ENCODE results near the gene ERH. TPM values are rescaled to one million over a fixed set of nuclear protein-coding genes. Genes with fewer than 3 reads are reported as not detected.

ERH gene
- total RNA-seq: 390 and 410 TPM in 2 replicates

- H3K36me3 Mint-ChIP-seq (ENCODE audit: low read depth): peaks cover 64% of the 10 kb centered on the region
- intact Hi-C loops (cut with micrococcal nuclease): loop anchor here (1.0 to 5.0 kb wide), 3 partner anchors 41 to 369 kb away; partner anchors contain the start of genes DCAF5 and SRSF5
- H3K27ac Mint-ChIP-seq: peak within 1 kb of the TSS; percentile 99
- peak within 1 kb of the TSS; percentile 97 for H3K4me3 Mint-ChIP-seq (ENCODE audit: low read depth)
- H3K4me1 Mint-ChIP-seq (ENCODE audit: low read depth): peaks cover 50% of the 10 kb centered on the region
- no peaks in the 10 kb centered on the region for H3K9me3 Mint-ChIP-seq
- peak; percentile 92 for DNase-seq (ENCODE audit: low spot score)
- no peaks in the 10 kb centered on the region for H3K27me3 Mint-ChIP-seq (ENCODE audit: low read depth)
These were observed at the start of gene ERH, which contains the start of gene SLC39A9 for GRCh38 chr14:69398053-69398817. Gene ERH, minus strand, starts transcription at chr14:69398299. Its CDS starts 66 bp downstream, at chr14:69398233. Gene SLC39A9, plus strand, starts transcription at chr14:69398692. Its CDS starts 678 bp downstream, at chr14:69399370.

GRCh38 chr14:69443296-69443805, 45.3 kb upstream of the ERH start:
- Mint-ChIP-seq H3K27me3 (ENCODE audit: low read depth) (no peaks in the 10 kb centered on the region), H3K4me3 (ENCODE audit: low read depth) (no peak overlapping the region), H3K27ac (no peak overlapping the region), H3K4me1 (ENCODE audit: low read depth) (peaks cover 18% of the 10 kb centered on the region), H3K9me3 (no peaks in the 10 kb centered on the region), H3K36me3 (ENCODE audit: low read depth) (peaks cover 52% of the 10 kb centered on the region)
- no peak for DNase-seq (ENCODE audit: low spot score)
- intact Hi-C loops (cut with micrococcal nuclease): no loop called here

GRCh38 chr14:69441948-69442347, 43.8 kb upstream of the ERH start:
- H3K4me1 Mint-ChIP-seq (ENCODE audit: low read depth): peaks cover 18% of the 10 kb centered on the region
- H3K36me3 Mint-ChIP-seq (ENCODE audit: low read depth): peaks cover 47% of the 10 kb centered on the region
- no peaks in the 10 kb centered on the region for H3K9me3 Mint-ChIP-seq
- intact Hi-C loops (cut with micrococcal nuclease): no loop called here
- H3K27ac Mint-ChIP-seq: no peak overlapping the region
- no peaks in the 10 kb centered on the region for H3K27me3 Mint-ChIP-seq (ENCODE audit: low read depth)
- no peak overlapping the region for H3K4me3 Mint-ChIP-seq (ENCODE audit: low read depth)
- no peak for DNase-seq (ENCODE audit: low spot score)

- Mint-ChIP-seq H3K4me3 (ENCODE audit: low read depth) (no peak overlapping the region), H3K4me1 (ENCODE audit: low read depth) (peaks cover 16% of the 10 kb centered on the region), H3K27ac (no peak overlapping the region), H3K9me3 (no peaks in the 10 kb centered on the region), H3K36me3 (ENCODE audit: low read depth) (peaks cover 36% of the 10 kb centered on the region), H3K27me3 (ENCODE audit: low read depth) (no peaks in the 10 kb centered on the region)
- no peak for DNase-seq (ENCODE audit: low spot score)
- intact Hi-C loops (cut with micrococcal nuclease): no loop called here
These were observed 41.6 kb upstream of the ERH start for GRCh38 chr14:69439521-69440270.

GRCh38 chr14:69432364-69432763, 34.3 kb upstream of the ERH start:
- no peak overlapping the region for H3K4me3 Mint-ChIP-seq (ENCODE audit: low read depth)
- H3K27me3 Mint-ChIP-seq (ENCODE audit: low read depth): no peaks in the 10 kb centered on the region
- H3K4me1 Mint-ChIP-seq (ENCODE audit: low read depth): no peaks in the 10 kb centered on the region
- H3K9me3 Mint-ChIP-seq: no peaks in the 10 kb centered on the region
- peaks cover 14% of the 10 kb centered on the region for H3K36me3 Mint-ChIP-seq (ENCODE audit: low read depth)
- H3K27ac Mint-ChIP-seq: no peak overlapping the region
- intact Hi-C loops (cut with micrococcal nuclease): no loop called here
- DNase-seq (ENCODE audit: low spot score): no peak

GRCh38 chr14:69430306-69430939, 32.3 kb upstream of the ERH start:
- Mint-ChIP-seq H3K4me3 (ENCODE audit: low read depth) (no peak overlapping the region), H3K9me3 (no peaks in the 10 kb centered on the region), H3K36me3 (ENCODE audit: low read depth) (peaks cover 20% of the 10 kb centered on the region), H3K4me1 (ENCODE audit: low read depth) (no peaks in the 10 kb centered on the region), H3K27ac (no peak overlapping the region), H3K27me3 (ENCODE audit: low read depth) (no peaks in the 10 kb centered on the region)
- no peak for DNase-seq (ENCODE audit: low spot score)
- intact Hi-C loops (cut with micrococcal nuclease): no loop called here

GRCh38 chr14:69429643-69430042, 31.5 kb upstream of the ERH start:
- no peak overlapping the region for H3K27ac Mint-ChIP-seq
- no peaks in the 10 kb centered on the region for H3K27me3 Mint-ChIP-seq (ENCODE audit: low read depth)
- intact Hi-C loops (cut with micrococcal nuclease): no loop called here

GRCh38 chr14:69428289-69428998, 30.3 kb upstream of the ERH start:
- intact Hi-C loops (cut with micrococcal nuclease): no loop called here
- H3K4me3 Mint-ChIP-seq (ENCODE audit: low read depth): no peak overlapping the region

More at GRCh38 chr14:69429643-69430042, 31.5 kb upstream of the ERH start:
- DNase-seq (ENCODE audit: low spot score): no peak
- H3K36me3 Mint-ChIP-seq (ENCODE audit: low read depth): peaks cover 26% of the 10 kb centered on the region
- no peaks in the 10 kb centered on the region for H3K9me3 Mint-ChIP-seq
- no peak overlapping the region for H3K4me3 Mint-ChIP-seq (ENCODE audit: low read depth)
- no peaks in the 10 kb centered on the region for H3K4me1 Mint-ChIP-seq (ENCODE audit: low read depth)

GRCh38 chr14:69427596-69427995, 29.5 kb upstream of the ERH start:
- H3K4me3 Mint-ChIP-seq (ENCODE audit: low read depth): no peak overlapping the region
- no peaks in the 10 kb centered on the region for H3K27me3 Mint-ChIP-seq (ENCODE audit: low read depth)

More at GRCh38 chr14:69428289-69428998, 30.3 kb upstream of the ERH start:
- DNase-seq (ENCODE audit: low spot score): no peak
- Mint-ChIP-seq H3K4me1 (ENCODE audit: low read depth) (no peaks in the 10 kb centered on the region), H3K36me3 (ENCODE audit: low read depth) (peaks cover 32% of the 10 kb centered on the region), H3K9me3 (no peaks in the 10 kb centered on the region), H3K27me3 (ENCODE audit: low read depth) (no peaks in the 10 kb centered on the region), H3K27ac (no peak overlapping the region)

GRCh38 chr14:69424149-69424923, 26.2 kb upstream of the ERH start:
- Mint-ChIP-seq H3K27me3 (ENCODE audit: low read depth) (no peaks in the 10 kb centered on the region), H3K27ac (no peak overlapping the region), H3K9me3 (no peaks in the 10 kb centered on the region), H3K4me3 (ENCODE audit: low read depth) (no peak overlapping the region), H3K4me1 (ENCODE audit: low read depth) (peaks cover 12% of the 10 kb centered on the region), H3K36me3 (ENCODE audit: low read depth) (peaks cover 28% of the 10 kb centered on the region)
- no peak for DNase-seq (ENCODE audit: low spot score)
- intact Hi-C loops (cut with micrococcal nuclease): no loop called here

More at GRCh38 chr14:69427596-69427995, 29.5 kb upstream of the ERH start:
- Mint-ChIP-seq H3K27ac (no peak overlapping the region), H3K9me3 (no peaks in the 10 kb centered on the region), H3K36me3 (ENCODE audit: low read depth) (peaks cover 32% of the 10 kb centered on the region), H3K4me1 (ENCODE audit: low read depth) (no peaks in the 10 kb centered on the region)
- intact Hi-C loops (cut with micrococcal nuclease): no loop called here
- DNase-seq (ENCODE audit: low spot score): no peak

GRCh38 chr14:69423279-69423678, 25.2 kb upstream of the ERH start:
- Mint-ChIP-seq H3K36me3 (ENCODE audit: low read depth) (peaks cover 23% of the 10 kb centered on the region), H3K9me3 (no peaks in the 10 kb centered on the region), H3K27ac (no peak overlapping the region), H3K27me3 (ENCODE audit: low read depth) (no peaks in the 10 kb centered on the region), H3K4me1 (ENCODE audit: low read depth) (peaks cover 15% of the 10 kb centered on the region), H3K4me3 (ENCODE audit: low read depth) (no peak overlapping the region)
- no peak for DNase-seq (ENCODE audit: low spot score)
- intact Hi-C loops (cut with micrococcal nuclease): no loop called here

Data from activated T-helper 2 cell treated with anti-CD3 and anti-CD28 coated beads, Interferon-gamma antibody, Interleukin-2, Interleukin-4, amounts not matched to agents 10 μg/mL and 5 μg/mL and 100 μg/mL, durations not matched to agents 14 hours and 24 hours and 36 hours (primary cell).